Uterus (tissue), 2 donors: Measurements from ENCODE around the gene AK4.

Experiments
- CTCF ChIP-seq, 4 experiments: fragments of 200-600 bp in 2 of 4; fragments of 450-650 bp in 2 of 4; sonication (generic) in 2 of 4; IDR thresholded peaks; one replicate each; pipeline ENCODE4 v1.5.1; 2016 to 2019; ENCODE audit warnings: antibody characterized with exemption in 4 of 4, mild to moderate bottlenecking in 2 of 4, moderate library complexity in 1 of 4
- POLR2A ChIP-seq, 2 donors: fragments of 450-650 bp; IDR thresholded peaks; one replicate each; pipeline ENCODE4 v1.6.1; 2016; ENCODE audit warnings: antibody characterized with exemption in 2 of 2, mild to moderate bottlenecking in 1 of 2, moderate library complexity in 1 of 2

- TF ChIP-seq CTCF (IDR thresholded peaks at IDR 0.05) (no peak), POLR2A (IDR thresholded peaks at IDR 0.05) (no peak)
Observed at GRCh38 chr1:65207317-65207716, 59.3 kb downstream of the AK4 start.
